Thymus (tissue), 11 donors: ENCODE results near the gene SRSF7. TPM values are rescaled to one million over a fixed set of nuclear protein-coding genes. Genes with fewer than 3 reads are reported as not detected.
"Not testable (repeated sequence)": the region's sequence is repeated elsewhere in the genome, so short reads cannot be mapped to it uniquely, and the experiment has no call there.

Experiments
- DNase-seq, 9 donors: peaks; one replicate each; pipeline ENCODE4 v3.0.0-alpha.2; 2013; ENCODE audit warnings: low spot score in 9 of 9, low read depth in 6 of 9, missing footprints in 1 of 9
- H3K27ac ChIP-seq, 2 donors: one replicate each; pipeline ENCODE4 v1.5.1; 2013; ENCODE audit warnings: control low read depth in 1 of 2, low read depth in 1 of 2, low read length in 1 of 2, mild to moderate bottlenecking in 1 of 2, moderate library complexity in 1 of 2
- H3K27me3 ChIP-seq, 2 donors: one replicate each; pipeline ENCODE4 v1.5.1; 2013; ENCODE audit warnings: low read length in 1 of 2; ENCODE audit not compliant: control insufficient read depth in 2 of 2, insufficient read depth in 1 of 2
- H3K36me3 ChIP-seq, 2 donors: one replicate each; pipeline ENCODE4 v1.5.1; 2013; ENCODE audit warnings: low read length in 1 of 2, mild to moderate bottlenecking in 1 of 2, moderate library complexity in 1 of 2; ENCODE audit not compliant: control insufficient read depth in 2 of 2, insufficient read depth in 2 of 2
- H3K4me1 ChIP-seq, 2 donors: one replicate each; pipeline ENCODE4 v1.5.1; 2013; ENCODE audit warnings: low read length in 2 of 2; ENCODE audit not compliant: control insufficient read depth in 2 of 2, insufficient read depth in 2 of 2
- H3K4me3 ChIP-seq, 2 donors: one replicate each; pipeline ENCODE4 v1.5.1; 2013; ENCODE audit warnings: low read length in 2 of 2, control low read depth in 1 of 2, mild to moderate bottlenecking in 1 of 2
- H3K9me3 ChIP-seq, 2 donors: one replicate each; pipeline ENCODE4 v1.5.1; 2013; ENCODE audit warnings: low read length in 1 of 2, mild to moderate bottlenecking in 1 of 2; ENCODE audit not compliant: control insufficient read depth in 2 of 2, insufficient read depth in 1 of 2
- WGBS: extraction: QIAGEN DNeasy Blood & Tissue Kit; methylation state at CpG from one replicate; pipeline ENCODE4 v1.1.7; 2013; 5-methylcytosine and 5-hydroxymethylcytosine counted together
- polyA plus RNA-seq: library from polyadenylated mRNA; stranded (reverse); fragments of 200-250 nt; gene quantifications from one replicate; pipeline ENCODE4 v1.2.3, GENCODE V29; 2013
- total RNA-seq: library from RNA; stranded (reverse); fragments of 120-200 nt; gene quantifications from one replicate; pipeline ENCODE4 v1.2.4, GENCODE V29; 2013
- donor health status: healthy.

SRSF7 gene
- total and polyA plus RNA-seq, 2 donors: 204 to 244 TPM

- no peaks in the 10 kb centered on the region for H3K27me3 ChIP-seq
- WGBS: 97% methylated on average over 10 of the region's 10 CpGs
- DNase-seq: no peak
- H3K27ac ChIP-seq: no peak overlapping the region
- no peaks in the 10 kb centered on the region for H3K9me3 ChIP-seq
- peaks cover 36 to 86% of the 10 kb centered on the region in 2 donors for H3K36me3 ChIP-seq
- H3K4me3 ChIP-seq: no peak overlapping the region
- H3K4me1 ChIP-seq: peaks cover 1 to 7% of the 10 kb centered on the region in 2 donors
Measured at GRCh38 chr2:38742797-38743559, 8.2 kb downstream of the SRSF7 start.

GRCh38 chr2:38740851-38741731 is 10.1 kb downstream of the SRSF7 start:
- Histone ChIP-seq H3K27me3 (no peaks in the 10 kb centered on the region), H3K9me3 (no peaks in the 10 kb centered on the region), H3K4me1 (no peaks in the 10 kb centered on the region), H3K36me3 (peaks cover 35 to 79% of the 10 kb centered on the region in 2 donors), H3K4me3 (no peak overlapping the region), H3K27ac (no peak overlapping the region)
- WGBS: 80% methylated on average over 11 of the region's 11 CpGs
- peak in 4 of 9 donors; percentile 23 to 60 (median 42) for DNase-seq

GRCh38 chr2:38739524-38739923 is 11.6 kb downstream of the SRSF7 start:
- peaks cover 31 to 76% of the 10 kb centered on the region in 2 donors for H3K36me3 ChIP-seq
- no peaks in the 10 kb centered on the region for H3K27me3 ChIP-seq
- 98% methylated on average over 2 of the region's 2 CpGs for WGBS
- H3K4me3 ChIP-seq: no peak overlapping the region
- no peaks in the 10 kb centered on the region for H3K9me3 ChIP-seq
- no peak for DNase-seq
- H3K4me1 ChIP-seq: no peaks in the 10 kb centered on the region
- H3K27ac ChIP-seq: no peak overlapping the region

- H3K4me3 ChIP-seq: no peak overlapping the region
- H3K4me1 ChIP-seq: no peaks in the 10 kb centered on the region
- DNase-seq: no peak
- H3K9me3 ChIP-seq: no peaks in the 10 kb centered on the region
- no peaks in the 10 kb centered on the region for H3K27me3 ChIP-seq
- 97% methylated on average over 3 of the region's 3 CpGs for WGBS
- peaks cover 35 to 74% of the 10 kb centered on the region in 2 donors for H3K36me3 ChIP-seq
- no peak overlapping the region for H3K27ac ChIP-seq
Measured at GRCh38 chr2:38737925-38738324, 13.2 kb downstream of the SRSF7 start.

- H3K27ac ChIP-seq: peak overlapping the region in 1 of 2 donors; percentile 18
- H3K4me1 ChIP-seq, H3K4me3 ChIP-seq, H3K9me3 ChIP-seq, H3K27me3 ChIP-seq, DNase-seq: not testable (repeated sequence)
- peaks cover 37 to 74% of the 10 kb centered on the region in 2 donors for H3K36me3 ChIP-seq
- 96% methylated on average over 11 of the region's 11 CpGs for WGBS
Measured at GRCh38 chr2:38737000-38737698, 14.0 kb downstream of the SRSF7 start.

GRCh38 chr2:38735999-38736320 is 15.2 kb downstream of the SRSF7 start:
- no peaks in the 10 kb centered on the region for H3K4me1 ChIP-seq
- no peaks in the 10 kb centered on the region for H3K9me3 ChIP-seq
- H3K4me3 ChIP-seq: no peak overlapping the region
- 97% methylated on average over 4 of the region's 4 CpGs for WGBS
- H3K36me3 ChIP-seq: peaks cover 45 to 71% of the 10 kb centered on the region in 2 donors
- DNase-seq: no peak
- no peak overlapping the region for H3K27ac ChIP-seq
- no peaks in the 10 kb centered on the region for H3K27me3 ChIP-seq

- Histone ChIP-seq H3K36me3 (peaks cover 58 to 71% of the 10 kb centered on the region in 2 donors), H3K4me1 (no peaks in the 10 kb centered on the region), H3K9me3 (no peaks in the 10 kb centered on the region), H3K27ac (no peak overlapping the region), H3K27me3 (no peaks in the 10 kb centered on the region), H3K4me3 (no peak overlapping the region)
- DNase-seq: no peak
- WGBS: 94% methylated on average over 9 of the region's 9 CpGs
Measured at GRCh38 chr2:38734299-38735058, 16.7 kb downstream of the SRSF7 start.

- no peak overlapping the region for H3K27ac ChIP-seq
- H3K4me3 ChIP-seq: no peak overlapping the region
Measured at GRCh38 chr2:38733300-38733971, 17.7 kb downstream of the SRSF7 start.

More at GRCh38 chr2:38733300-38733971, 17.7 kb downstream of the SRSF7 start:
- H3K36me3 ChIP-seq: peaks cover 58 to 64% of the 10 kb centered on the region in 2 donors
- H3K9me3 ChIP-seq: no peaks in the 10 kb centered on the region
- no peaks in the 10 kb centered on the region for H3K27me3 ChIP-seq
- no peak for DNase-seq
- WGBS: 90% methylated on average over 6 of the region's 6 CpGs
- H3K4me1 ChIP-seq: no peaks in the 10 kb centered on the region
